ENCODE results near the gene CSF1R.

Gene CSF1R

DNA sequence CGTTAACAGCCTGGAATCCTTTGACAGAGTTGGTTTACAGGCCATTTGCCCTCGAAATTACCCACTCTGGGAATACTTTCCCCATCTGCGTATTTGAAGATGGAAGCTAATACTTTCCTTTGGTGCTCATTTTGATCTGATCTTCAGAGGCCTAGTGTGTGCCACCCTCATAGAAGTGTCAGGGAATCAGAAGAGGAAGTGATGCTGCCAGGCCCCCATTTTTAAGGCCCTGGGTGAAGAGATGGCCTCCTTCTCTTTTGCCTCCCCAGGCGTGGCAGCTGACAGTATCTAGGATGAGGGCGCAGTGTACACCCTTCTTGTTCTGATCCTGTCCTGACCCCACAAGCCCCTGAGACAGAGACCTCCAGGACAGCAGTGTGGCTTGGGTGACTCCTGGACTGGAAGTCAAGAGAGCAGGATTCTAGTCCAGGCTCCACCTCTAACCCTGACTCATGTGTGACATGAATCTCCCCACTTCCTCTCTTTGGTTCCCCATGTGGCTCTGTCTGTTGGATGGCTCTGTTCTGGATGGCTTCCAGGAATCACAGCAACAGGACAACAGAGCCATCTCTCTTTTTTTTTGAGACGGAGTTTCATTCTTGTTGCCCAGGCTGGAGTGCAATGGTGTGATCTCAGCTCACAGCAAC is 27.8 kb downstream of the CSF1R start:
- no peak for DNase-seq (ENCODE audit: insufficient read length, low spot score)
- FAIRE-seq = no peak
- TF ChIP-seq, protein P1, sequence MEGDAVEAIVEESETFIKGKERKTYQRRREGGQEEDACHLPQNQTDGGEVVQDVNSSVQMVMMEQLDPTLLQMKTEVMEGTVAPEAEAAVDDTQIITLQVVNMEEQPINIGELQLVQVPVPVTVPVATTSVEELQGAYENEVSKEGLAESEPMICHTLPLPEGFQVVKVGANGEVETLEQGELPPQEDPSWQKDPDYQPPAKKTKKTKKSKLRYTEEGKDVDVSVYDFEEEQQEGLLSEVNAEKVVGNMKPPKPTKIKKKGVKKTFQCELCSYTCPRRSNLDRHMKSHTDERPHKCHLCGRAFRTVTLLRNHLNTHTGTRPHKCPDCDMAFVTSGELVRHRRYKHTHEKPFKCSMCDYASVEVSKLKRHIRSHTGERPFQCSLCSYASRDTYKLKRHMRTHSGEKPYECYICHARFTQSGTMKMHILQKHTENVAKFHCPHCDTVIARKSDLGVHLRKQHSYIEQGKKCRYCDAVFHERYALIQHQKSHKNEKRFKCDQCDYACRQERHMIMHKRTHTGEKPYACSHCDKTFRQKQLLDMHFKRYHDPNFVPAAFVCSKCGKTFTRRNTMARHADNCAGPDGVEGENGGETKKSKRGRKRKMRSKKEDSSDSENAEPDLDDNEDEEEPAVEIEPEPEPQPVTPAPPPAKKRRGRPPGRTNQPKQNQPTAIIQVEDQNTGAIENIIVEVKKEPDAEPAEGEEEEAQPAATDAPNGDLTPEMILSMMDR (IDR thresholded peaks at IDR 0.05; ENCODE audit: insufficient read depth, missing control alignments) = no peak

DNA sequence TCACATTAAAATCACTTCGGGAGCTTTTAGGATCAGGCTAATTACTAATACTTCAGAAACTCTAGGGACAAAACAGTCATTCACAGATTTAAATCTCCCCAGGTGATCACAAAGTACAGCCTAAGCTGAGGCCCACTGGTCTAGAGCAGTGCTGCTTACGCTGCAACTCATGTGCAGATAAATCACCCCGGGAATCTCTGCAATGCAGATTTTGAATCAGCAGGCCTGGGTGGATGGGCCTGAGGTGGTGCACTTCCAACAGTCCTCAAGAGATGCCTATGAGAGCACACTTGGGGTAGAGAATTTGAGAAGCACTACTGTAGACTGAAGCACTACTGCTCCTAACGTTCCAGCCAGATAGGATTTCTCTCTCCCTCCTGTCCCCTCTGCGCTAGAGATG is 28.4 kb downstream of the CSF1R start:
- no peak for DNase-seq (ENCODE audit: insufficient read length, low spot score)
- no peak for FAIRE-seq
- TF ChIP-seq, protein P1 (IDR thresholded peaks at IDR 0.05; ENCODE audit: insufficient read depth, missing control alignments) = no peak

DNA sequence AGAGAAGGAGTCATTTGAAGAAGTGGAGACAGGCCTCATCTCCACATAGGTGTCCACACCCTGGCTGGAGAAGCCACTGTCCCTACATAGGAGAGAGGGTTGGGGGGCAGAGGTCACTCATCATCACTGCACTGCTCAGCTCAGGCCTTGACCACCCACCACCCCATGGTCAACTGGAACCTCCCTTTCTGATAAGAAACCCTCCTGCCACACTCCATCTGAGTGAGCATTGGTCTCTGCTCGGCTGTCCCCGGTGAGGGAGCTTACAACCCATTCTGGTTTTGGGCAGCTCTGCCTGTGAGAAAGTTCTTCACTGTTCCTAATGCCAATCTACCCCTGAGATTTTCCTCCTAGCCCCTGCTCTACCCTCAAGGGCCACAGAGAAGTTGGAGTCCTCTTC is 28.8 kb downstream of the CSF1R start:
- TF ChIP-seq, protein P1 (IDR thresholded peaks at IDR 0.05; ENCODE audit: insufficient read depth, missing control alignments) = no peak
- no peak for FAIRE-seq
- DNase-seq (ENCODE audit: insufficient read length, low spot score) = no peak

DNA sequence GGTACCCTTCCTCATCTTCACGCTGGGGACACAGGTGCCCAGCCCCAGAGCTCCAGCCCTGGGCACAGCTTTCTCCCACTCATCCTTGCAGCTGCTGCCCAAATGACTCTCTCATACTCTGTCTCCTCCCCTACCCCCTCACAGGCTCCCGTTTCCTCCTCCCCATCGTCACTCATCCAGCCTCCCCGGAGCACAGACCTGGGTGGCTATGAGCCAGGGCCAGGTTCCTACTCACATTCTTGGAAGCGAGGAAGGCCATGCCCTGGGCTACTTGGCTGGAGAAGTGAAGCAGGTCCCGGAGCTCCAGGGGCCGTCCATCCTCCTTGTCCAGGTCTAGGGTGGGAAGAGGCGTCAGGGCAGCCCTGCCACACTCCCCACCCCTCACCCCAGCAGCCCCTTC is 29.3 kb downstream of the CSF1R start:
- DNase-seq (ENCODE audit: insufficient read length, low spot score) (no peak), FAIRE-seq (no peak)
- TF ChIP-seq, protein P1 (IDR thresholded peaks at IDR 0.05; ENCODE audit: insufficient read depth, missing control alignments) = no peak

DNA sequence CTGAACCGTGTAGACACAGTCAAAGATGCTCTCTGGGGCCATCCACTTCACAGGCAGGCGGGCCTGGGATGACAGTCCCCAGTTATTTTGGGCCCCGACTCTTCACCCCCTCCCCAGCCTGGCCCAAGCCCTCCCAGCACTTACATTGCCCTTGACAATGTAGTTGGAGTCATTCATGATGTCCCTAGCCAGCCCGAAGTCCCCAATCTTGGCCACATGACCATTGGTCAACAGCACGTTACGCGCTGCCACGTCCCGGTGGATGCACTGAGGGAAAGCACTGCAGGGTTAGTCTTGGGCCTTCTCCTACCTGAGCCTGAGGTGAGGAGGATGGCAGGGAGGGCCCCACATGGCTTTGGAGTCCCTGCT is 30.3 kb downstream of the CSF1R start:
- DNase-seq (ENCODE audit: insufficient read length, low spot score) (no peak), FAIRE-seq (no peak)
- TF ChIP-seq, protein P1 (IDR thresholded peaks at IDR 0.05; ENCODE audit: insufficient read depth, missing control alignments) = no peak

DNA sequence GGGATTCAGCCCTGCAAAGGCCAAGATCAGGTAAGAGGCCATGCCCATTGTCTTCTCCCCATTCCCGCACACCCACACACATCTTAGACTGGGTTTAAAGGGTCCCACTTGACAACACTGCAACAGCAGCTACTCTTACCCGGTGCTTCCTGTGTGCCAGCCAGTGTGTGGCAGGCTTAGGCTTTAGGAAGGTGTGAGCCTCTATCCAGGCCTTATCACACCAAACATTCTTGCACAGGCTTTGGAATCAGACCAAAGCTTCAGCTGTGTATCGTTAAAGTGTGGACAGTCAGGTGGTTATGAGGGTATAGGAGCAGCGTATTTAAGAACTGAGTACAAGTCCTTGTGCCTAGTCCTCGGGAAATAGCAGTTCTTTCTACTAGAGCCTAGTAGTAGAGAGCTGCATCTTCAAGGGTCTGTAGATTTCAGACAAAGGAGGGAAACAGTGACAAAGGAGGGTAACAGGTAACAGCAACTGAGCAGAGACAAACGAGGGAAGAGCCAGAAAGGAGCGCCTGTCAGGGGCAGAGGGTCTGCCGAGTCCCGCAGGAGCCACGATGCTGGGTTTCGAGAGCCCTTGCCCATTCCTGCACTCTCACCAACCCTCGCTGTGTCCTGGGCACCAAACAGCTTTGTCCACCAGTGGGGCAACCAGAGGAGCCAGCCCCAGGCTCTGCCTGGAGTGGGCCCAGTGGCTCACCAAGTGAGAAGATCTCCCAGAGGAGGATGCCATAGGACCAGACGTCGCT is 30.9 kb downstream of the CSF1R start:
- TF ChIP-seq, protein P1 (IDR thresholded peaks at IDR 0.05; ENCODE audit: insufficient read depth, missing control alignments) = no peak
- no peak for FAIRE-seq
- DNase-seq (ENCODE audit: insufficient read length, low spot score) = no peak

DNA sequence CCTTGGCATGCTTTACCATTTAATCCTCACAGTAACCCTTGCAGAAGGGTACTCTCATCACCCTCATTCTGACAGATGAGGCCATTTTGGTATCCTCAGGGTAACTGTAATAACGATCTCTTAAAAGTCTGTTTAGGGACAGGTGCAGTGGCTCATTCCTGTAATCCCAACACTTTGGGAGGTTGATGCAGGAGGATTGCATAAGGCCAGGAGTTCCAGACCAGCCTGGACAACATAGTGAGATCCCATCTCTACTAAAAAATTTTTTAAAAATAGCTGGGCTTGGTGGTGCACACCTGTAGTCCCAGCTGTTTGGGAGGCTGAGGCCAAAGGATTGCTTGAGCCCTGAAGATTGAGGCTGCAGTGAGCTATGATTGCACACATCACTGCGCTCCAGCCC is 31.8 kb downstream of the CSF1R start:
- TF ChIP-seq, protein P1 (IDR thresholded peaks at IDR 0.05; ENCODE audit: insufficient read depth, missing control alignments) = no peak
- DNase-seq (ENCODE audit: insufficient read length, low spot score) (no peak), FAIRE-seq (no peak)

Data from D721Med (cell line).